Activated CD8-positive, alpha-beta memory T cell treated with anti-CD3 and anti-CD28 coated beads, Interleukin-2, amount 50 U/mL, for 24 hours (primary cell): Measurements from ENCODE around the gene STARD5.

ENCODE experiments used
- DNase-seq: peaks from one replicate; pipeline ENCODE4 v3.0.0-alpha.2; 2020; ENCODE audit errors: extremely low read depth

The STARD5 gene

DNA sequence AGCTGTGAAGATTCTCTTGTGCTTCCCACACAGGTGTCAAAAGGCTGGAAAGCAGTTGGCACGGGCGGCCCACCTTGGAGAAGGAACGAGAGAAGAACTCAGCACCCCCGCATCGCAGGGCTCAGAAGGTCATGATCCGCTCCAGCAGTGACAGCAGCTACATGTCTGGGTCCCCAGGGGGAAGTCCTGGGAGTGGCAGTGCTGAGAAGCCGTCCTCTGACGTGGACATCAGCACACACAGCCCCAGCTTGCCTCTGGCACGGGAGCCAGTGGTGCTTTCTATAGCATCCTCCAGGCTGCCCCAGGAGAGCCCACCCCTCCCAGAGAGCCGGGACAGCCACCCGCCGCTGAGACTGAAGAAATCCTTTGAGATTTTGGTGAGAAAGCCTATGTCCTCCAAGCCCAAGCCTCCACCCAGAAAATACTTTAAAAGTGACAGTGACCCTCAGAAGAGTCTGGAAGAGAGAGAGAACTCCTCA, 31.4 kb downstream of the STARD5 start:
- no peak for DNase-seq

DNA sequence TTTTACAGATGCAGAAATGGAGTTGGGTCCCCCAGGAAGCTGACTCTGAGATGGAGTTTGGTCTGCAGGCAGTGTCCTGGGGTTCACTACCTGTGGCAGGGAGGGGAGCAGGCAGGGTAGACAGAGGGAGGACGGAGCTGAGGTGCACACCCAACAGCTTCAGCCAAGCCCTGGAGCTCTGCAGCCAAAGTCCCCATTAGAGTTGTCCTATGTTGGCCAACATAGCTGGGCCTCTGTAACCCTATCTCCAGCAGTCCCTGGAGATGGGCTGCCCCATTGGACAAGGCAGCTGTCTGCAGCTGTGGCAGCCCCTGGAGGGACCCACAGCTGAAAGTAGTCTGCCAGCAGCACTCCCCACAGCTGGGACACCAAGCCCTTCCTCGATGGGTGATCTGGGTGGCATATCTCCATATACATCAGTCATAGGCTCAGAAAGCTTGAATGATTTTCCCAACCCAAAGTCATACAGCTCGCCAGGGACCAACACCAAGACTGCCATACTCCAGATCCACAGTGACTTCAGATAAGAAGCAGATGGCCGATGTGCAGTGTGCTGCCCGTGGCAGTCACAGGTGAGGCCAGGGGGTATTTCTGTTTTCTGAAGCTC, 31.9 kb downstream of the STARD5 start:
- no peak for DNase-seq

DNA sequence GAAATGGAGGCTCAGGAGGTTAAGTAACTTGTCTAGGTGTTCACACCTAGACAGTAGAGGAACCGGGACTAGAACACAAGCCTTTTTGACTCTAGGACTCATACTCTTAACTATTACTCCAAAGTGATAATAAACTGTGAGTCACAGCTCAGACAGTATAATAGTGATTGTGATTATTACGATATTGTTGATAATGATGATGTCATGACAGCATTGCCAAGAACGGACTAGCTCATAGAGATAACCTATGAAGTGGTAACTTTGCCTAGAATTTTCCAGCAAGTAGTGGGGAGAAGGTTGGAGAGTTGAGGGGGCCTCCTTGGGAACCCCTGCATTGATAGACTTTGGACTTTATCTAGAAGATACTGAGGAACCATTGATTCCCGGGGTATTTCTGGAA, 34.0 kb downstream of the STARD5 start:
- DNase-seq, result no peak

DNA sequence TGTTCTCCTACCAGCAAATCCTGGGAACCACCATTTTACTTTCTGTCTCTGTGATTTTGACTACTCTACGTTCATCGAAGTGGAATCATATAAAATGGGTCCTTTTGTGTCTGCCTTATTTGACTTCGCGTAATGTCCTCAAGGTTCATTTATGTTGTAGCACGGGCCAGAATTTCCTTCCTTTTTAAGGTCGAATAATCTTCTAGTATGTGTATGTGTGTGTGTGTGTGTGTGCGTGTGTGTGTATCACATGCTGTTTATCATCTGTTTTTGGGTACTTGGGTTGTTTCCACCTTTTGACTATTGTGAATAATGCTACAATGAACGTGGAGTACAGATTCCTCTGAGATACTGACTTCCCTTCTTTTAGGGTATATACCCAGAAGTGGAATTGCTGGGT, 35.3 kb downstream of the STARD5 start:
- DNase-seq, result no peak

DNA sequence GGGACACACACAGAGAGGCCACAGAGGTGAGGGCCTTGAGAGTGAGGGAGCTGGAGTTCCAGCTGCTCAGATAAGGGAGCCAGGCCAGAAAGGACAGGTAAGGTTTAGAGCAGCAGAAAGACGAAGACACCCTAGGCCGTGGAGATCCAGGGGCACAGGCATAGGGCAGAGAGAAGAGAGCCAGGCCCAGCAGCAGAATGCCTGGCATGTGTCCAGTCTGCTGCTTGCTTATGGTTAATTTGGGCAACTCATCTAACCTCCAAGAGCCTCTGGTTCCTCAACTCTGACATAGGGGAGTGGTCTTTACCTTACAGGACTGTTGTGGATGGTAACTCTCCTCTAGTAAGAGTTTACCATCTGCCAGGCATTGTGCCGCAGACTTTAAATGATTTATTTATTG, 35.9 kb downstream of the STARD5 start:
- DNase-seq, result no peak

DNA sequence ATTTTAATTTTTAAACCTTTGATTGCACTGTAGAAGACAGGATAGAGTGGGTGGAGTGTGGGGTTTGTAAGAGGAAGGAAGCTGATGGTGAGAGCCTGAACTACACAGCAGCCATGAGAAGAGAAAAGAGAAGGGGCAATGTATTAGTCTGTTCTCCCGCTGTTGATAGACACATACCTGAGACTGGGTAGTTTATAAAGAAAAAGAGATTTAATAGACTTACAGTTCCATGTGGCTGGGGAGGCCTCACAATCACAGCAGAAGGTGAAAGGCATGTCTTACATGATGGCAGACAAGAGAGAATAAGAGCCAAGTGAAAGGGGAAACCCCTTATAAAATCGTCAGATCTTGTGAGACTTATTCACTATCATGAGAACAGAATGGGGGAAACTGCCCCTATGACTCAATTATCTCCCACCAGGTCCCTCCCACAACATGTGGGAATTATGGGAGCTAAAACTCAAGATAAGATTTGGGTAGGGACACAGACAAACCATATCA, 37.3 kb downstream of the STARD5 start:
- DNase-seq, result no peak

DNA sequence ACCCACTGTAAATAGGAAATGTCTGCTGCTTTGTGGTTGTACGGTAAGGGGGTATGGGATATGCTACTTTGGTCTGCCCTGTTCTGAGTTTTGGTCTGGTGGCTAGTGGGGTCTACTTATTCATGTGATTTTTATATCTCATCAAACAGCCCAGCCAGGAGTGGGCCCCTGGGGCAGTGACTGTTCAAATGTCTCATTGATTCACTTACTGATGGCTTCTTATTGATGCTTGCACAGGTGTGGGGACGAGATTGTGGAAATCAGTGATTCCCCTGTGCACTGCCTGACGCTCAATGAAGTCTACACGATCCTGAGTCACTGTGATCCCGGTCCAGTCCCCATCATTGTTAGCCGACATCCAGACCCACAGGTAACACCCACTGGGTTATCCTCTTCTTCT, 38.5 kb downstream of the STARD5 start:
- DNase-seq, result no peak

DNA sequence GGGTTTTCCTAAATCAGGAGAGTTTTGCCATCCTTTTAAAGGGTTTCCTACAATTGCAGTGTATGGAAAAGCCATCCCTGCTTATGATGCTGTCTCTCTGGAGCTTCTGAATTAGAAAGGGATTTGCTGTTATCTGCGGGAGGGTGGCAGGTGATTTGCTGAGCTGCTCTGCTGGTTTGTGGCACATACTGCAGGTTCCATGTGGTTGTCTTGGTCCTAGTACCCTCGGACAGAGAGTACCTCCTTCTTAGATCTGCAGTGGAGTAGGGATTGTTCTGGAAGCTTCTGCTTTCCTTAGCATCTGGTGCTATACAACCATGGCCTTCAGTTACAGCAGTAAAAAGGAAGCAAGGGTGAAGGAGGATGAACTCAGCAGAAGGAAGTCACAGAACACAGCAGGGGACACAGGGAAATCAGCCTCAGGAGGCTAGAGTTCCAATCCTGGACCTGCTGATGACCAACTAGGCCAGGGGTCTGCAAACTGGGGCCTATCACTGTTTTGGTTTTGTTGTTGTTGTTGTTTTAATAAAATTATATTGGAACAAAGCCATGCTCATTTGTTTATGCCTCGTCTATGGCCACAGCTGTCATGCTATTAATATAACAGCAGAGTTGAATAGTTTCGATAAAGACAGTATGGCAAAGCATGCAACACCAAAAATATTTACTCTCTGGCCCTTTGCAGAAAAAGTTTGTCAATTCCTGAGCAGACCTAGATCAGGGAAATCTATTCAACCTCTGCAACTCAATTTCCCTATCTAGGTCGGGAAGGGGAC, 39.5 kb downstream of the STARD5 start:
- no peak for DNase-seq

DNA sequence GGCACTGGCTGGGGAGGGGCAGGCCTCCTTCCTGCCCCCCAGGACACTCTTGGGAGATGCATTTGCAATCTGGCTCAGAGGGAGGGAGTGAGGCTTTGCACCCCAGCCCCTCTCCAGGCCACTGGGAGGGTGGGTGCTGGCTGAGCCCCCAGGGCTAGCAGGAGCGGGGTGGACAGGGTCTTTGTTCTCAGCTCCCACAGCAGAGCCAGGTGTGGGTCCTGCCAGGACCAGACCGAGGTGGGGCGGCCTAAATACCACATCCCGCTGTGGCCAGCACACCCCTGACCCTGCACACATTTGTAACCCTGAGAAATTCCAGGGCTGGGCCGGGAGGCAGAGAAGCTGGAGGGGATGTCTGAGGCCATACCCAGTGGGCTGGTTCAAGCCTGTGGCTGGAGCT, 41.0 kb downstream of the STARD5 start:
- no peak for DNase-seq

DNA sequence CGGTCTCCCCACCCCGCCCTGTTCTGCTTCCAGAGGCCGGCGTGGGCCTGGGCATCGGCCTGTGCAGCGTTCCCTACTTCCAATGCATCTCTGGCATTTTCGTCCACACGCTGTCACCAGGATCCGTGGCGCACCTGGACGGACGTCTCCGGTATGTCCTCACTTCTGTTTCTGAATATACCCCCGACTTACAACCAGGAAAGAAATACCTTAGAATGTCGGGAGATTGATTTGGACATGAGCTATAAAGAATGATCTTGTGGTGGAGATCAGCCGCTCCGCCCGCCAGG, 41.4 kb downstream of the STARD5 start:
- DNase-seq, result no peak

DNA sequence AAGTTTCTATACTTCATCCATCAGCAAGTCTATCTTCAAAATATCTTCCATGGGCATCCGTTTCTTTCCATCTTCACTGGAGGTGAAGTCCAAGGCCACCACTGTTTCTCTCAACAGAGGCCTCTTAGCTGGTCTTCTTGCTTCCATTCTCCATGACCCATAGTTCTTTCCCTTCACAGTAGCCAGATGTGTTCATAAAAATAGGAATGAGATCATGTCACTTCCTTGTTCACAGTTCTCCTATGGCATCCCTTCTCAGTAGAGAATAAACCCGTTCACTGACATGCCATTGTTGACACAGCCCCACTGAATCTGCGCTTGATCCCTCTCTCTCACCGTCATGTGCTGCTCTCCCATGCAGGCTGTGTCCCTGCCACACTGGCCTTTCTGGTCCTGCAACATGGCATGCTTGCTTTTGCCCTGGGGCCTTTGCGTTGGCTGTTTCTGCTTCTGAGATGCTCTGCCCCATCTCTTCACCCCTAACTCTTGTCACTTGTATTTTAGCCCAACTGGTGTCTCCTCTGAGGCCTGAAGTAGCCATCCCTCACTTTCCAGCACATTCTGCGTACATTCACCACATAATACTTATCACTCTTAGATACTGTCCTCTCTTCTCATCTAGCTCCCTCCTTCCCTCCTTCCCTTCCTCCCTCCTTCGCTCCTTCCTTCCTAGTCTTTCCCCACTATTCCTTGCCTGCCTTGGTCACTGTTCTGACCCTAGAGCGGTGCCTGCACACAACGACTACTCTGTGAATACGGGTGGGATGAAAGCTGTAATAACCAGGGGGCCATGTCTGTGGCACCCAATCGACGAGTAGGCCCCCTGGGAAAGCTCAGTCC, 42.0 kb downstream of the STARD5 start:
- DNase-seq, result no peak

DNA sequence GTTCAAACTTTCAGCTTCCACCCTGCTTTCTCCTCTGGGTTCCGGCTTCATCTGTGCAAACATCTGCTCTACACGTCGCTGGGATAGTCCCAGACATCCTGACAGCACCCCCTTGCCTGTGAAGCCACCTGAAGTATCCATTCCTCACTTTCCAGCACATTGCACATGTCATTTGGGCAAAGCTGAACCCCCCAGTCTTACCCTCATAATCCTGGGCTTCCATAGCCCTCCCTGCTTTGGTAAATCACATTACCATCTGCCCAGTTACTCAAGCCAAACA, 42.5 kb downstream of the STARD5 start:
- DNase-seq, result no peak

DNA sequence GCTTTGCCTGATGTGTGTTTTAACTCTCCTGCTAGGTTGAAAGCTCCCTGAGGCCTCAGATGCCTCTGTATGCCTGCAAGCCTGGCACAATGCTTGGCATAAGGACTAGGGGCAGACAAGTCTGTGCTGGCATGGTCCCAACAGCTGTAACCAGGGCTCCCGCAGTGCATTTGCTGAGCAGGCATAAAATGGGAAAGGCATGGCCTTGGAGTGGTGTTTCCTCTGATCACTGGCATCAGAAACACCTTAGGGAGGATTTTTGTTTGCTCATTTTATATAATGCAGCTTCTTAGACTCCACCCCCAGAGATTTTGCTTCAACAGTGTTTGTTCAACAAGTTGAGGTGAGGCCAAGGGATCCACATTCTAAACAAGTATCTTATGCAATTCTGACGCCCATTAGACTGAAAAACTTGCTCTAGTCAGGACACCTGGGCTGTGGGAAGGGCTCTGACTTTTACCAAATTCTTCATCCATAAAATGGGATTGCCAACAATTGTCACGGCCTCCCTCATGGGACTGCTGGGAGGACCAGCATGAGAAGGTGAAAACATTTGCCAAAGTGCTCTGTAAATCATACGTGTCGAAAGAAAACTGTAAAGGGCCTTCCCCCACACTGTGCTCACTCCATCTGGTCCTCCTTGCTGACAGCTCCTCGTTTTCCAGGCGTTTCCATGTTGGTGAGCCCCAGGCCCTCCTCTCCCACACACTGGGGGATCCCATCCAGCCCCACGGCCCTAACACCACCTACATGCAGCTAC, 43.1 kb downstream of the STARD5 start:
- no peak for DNase-seq

DNA sequence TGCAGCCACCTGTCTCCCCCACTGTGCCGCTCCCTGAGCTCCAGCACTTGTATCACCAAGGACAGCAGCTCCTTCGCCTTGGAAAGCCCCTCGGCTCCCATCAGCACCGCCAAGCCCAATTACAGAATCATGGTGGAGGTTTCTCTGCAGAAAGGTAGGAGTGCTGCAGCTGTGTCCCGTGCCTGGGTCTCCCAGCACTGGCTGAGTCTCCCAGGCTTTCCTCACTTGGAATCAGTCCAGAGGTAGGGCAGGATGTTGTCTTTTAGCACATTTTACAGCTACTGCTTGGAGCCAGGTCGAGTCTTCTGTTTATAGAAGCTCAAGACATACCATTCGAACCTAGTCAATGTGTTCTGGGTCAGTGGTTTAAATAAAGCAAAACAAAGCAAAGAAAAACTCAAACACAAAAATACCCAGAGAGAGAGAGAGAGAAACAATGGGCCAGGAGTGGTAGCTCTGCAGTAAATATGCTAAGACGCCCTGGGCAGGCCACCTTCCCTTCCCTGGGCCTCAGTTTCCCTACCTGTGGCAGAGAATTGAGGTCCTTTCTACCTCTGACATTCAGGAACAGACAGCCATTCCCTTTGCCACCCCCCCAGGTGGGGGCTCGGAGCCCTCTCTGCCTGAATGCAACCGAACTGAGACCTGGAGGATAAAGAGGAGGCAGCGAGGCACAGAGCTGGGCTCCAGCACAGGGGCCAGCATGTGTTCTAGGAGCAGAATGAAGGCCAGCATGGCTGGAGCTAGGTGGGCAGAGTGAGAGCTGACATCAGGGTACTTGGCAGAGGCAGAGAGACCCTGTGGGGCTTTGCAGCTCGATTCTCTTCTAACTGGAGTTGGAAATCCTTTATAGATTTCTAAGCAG, 44.1 kb downstream of the STARD5 start:
- no peak for DNase-seq

DNA sequence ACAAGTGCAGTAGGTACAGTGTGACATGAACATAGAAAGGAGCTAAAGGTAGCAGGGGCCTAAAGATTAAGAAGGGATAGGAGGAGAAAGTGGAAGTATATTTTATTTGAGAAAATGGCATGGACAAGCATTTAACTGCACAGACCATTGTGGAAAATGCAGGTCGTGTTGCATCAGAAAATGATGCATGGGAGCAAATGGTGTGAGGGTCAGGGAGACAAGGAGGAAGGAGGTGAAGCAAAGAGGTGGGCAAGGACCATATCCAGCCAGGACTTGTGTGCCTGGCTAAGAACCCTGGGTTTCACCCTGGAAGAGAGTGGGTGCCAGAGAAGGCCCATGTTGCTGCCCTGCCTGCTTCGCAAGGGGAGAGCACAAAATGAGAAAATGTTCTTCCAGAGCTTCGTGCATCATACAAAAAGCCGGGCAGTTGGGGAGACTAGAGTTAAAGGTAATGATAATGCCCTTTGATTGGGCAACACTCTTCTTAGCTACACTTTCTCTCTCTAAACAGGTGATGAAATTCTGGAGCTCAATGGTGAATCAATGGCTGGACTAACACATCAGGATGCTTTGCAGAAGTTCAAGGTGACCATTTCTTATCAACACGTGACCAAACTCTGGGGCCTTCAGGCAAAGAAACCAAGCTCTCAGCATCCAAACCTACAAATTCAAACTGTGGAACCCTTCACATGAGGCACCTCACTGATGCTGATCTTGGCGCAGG, 45.5 kb downstream of the STARD5 start:
- no peak for DNase-seq

DNA sequence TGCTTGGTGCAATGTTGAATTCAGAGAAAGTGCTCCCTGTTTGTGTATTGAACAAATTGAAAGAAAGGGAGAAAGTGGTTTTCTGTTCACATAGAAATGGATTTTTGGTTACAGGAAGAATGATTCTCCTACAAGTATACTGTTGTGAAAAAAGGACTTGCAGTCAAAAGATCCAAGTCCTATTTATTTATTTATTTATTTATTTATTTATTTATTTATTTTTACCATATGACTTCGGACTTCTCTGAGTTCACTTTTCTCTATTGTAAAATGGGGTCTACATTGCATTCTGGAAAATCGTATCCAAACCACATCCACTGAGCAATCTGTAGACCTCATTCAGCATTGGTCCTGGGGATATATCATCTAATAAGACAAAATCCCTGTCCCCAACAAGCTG, 46.1 kb downstream of the STARD5 start:
- no peak for DNase-seq

DNA sequence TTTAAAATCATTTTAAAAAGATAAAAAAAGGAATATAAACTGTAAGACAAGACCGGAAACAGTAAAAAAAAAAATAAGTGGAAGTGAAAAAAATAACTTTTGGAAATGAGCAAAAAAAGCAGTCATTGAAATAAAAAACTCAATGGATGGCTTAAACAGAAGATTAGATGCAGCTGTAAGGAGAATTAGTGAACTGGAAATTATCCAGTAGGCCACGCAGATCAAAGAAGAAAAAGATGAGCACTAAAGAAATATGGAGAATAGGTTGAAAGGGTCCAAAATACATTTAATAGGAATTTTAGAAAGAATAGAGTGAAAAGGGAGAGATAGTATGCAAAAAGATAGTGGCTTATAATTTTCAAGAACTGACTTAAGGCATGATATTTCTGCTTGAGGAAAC, 47.0 kb downstream of the STARD5 start:
- no peak for DNase-seq

DNA sequence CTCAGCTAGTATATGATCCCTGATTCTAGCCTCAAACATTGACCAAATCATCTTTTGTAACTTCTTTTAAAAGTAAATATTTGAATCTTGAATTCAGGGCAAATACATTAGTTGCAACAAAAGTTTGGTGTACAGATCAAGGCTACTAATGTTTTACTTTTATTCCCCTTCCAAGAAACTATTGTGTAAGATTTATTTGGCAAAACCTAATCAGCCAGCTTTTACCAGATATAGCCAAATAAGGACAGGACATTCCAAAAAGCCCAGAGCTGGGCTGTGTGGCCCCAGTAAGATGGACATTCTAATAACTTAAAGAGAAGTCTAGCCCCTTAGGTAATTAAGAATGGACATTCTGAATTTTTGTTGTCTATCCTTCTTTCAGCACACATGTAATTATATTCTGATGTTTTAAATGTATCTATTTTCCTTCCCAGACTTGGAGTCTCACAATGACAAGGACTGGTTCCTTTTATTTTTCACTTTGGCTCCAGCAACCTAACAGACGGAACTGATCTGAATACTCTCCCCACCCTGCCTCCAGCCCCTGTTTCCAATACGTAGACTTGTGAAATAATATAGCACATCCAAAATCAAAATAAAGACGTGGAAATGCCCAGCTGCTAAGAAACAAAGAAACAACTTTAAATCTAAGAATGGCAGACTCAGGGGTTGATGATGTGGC, 48.1 kb downstream of the STARD5 start:
- DNase-seq, result no peak

DNA sequence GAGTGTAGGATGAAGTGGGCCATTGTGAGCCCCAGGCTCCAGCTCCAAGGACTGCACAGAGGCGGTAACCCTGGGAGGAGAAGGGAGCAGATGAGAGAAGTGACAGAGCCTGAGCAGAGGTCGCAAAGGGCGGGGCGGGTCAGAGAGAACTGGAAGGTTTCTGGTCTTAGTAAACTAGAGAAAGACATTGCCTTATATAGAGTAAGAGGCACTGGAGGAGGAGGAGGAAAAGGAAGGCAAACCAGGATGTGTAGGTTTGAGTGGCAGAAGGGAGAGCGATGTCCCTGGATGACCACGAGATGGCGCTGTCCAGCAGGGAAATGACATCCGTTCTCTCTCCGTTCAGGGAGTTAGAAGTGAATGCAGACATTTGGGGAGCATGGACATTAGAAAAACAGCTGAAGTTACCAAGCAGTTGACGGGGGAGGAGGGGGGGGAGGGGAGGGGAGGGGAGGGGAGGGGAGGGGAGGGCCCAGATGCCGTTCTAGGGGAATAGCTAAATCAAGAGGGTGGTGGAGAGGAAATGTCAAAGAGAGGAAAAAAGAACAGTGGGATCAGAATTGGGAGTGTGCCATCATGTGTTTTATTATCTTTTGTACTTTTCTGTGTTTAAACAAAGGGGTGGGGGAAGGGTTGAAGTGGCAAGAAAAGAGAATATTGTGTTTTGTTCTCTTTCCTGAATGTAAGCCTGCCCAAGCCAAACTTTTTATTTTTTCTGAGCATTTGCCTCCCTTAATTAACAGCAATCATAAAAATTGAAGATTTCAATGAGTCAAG, 48.8 kb downstream of the STARD5 start:
- DNase-seq, result peak; percentile 64
